ENCODE measurements around the gene SCYGR2.

DNA sequence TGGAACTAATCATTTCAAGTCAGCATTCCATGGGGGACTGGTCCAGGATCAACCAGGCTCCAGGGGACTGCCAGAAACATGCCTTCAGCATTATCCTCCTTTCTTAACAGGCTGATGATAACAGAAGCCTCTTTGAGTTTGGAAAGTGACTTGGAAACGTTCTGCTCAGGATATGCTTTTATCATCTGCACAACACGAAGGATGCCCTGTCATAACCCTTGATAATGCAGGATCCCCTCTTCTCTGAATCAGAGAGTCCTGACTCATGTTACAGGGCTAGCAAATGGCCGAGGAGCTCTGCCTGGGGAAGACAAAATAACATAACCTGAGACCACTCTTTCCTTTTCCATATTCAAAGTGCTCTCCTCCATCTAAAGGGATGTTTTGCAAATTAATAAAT lies 9.2 kb downstream of the SCYGR2 start:
- TF ChIP-seq, protein P1, sequence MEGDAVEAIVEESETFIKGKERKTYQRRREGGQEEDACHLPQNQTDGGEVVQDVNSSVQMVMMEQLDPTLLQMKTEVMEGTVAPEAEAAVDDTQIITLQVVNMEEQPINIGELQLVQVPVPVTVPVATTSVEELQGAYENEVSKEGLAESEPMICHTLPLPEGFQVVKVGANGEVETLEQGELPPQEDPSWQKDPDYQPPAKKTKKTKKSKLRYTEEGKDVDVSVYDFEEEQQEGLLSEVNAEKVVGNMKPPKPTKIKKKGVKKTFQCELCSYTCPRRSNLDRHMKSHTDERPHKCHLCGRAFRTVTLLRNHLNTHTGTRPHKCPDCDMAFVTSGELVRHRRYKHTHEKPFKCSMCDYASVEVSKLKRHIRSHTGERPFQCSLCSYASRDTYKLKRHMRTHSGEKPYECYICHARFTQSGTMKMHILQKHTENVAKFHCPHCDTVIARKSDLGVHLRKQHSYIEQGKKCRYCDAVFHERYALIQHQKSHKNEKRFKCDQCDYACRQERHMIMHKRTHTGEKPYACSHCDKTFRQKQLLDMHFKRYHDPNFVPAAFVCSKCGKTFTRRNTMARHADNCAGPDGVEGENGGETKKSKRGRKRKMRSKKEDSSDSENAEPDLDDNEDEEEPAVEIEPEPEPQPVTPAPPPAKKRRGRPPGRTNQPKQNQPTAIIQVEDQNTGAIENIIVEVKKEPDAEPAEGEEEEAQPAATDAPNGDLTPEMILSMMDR (IDR thresholded peaks at IDR 0.05; ENCODE audit: borderline replicate concordance, extremely low read depth, low read length, poor library complexity, severe bottlenecking) = no peak
- no peak for TF ChIP-seq EZH2 (IDR thresholded peaks at IDR 0.05; ENCODE audit: borderline replicate concordance, low read depth, low read length, severe bottlenecking)

Measured in DND-41 (cell line).